ENCODE results near the gene FGFBP2.

FGFBP2 gene

GRCh38 chr4:15963001-15963451 is at the start of gene FGFBP2:
Gene FGFBP2 (minus strand): TSS chr4:15963175. CDS start chr4:15963129, 46 bp downstream.
- Histone ChIP-seq H3K79me2 (ENCODE audit: low read length) (no peaks in the 10 kb centered on the region), H3K4me3 (ENCODE audit: low read length) (no peak within 1 kb of the TSS), H2AFZ (ENCODE audit: low read length) (no peak within 1 kb of the TSS), H3K27me3 (replicated peaks; ENCODE audit: insufficient read depth, low read length) (no peaks in the 10 kb centered on the region), H3K9me3 (replicated peaks; ENCODE audit: insufficient read depth, low read length) (no peaks in the 10 kb centered on the region), H3K4me1 (ENCODE audit: low read length) (no peaks in the 10 kb centered on the region), H3K9me2 (replicated peaks; ENCODE audit: insufficient read depth, low read length) (no peaks in the 10 kb centered on the region), H4K20me1 (ENCODE audit: insufficient read depth, low read length) (no peaks in the 10 kb centered on the region), H3K4me2 (ENCODE audit: low read depth, low read length) (no peak within 1 kb of the TSS), H3K36me3 (replicated peaks; ENCODE audit: insufficient read depth, low read length) (no peaks in the 10 kb centered on the region), H3K27ac (ENCODE audit: low read length) (no peak within 1 kb of the TSS), H3K9ac (ENCODE audit: low read length) (no peak within 1 kb of the TSS), H3F3A (ENCODE audit: insufficient read depth, low read length) (no peaks in the 10 kb centered on the region)
- no peak for DNase-seq
- TF ChIP-seq CTCF (IDR thresholded peaks at IDR 0.05; ENCODE audit: low read length) (peak; percentile 25), EZH2 (optimal IDR thresholded peaks at IDR 0.05; ENCODE audit: low read depth, low read length) (no peak)

GRCh38 chr4:16011173-16011572 is 48.2 kb upstream of the FGFBP2 start:
- Histone ChIP-seq H3K36me3 (replicated peaks; ENCODE audit: insufficient read depth, low read length) (no peaks in the 10 kb centered on the region), H3K4me1 (ENCODE audit: low read length) (no peaks in the 10 kb centered on the region), H4K20me1 (ENCODE audit: insufficient read depth, low read length) (no peaks in the 10 kb centered on the region), H3K4me2 (ENCODE audit: low read depth, low read length) (no peak overlapping the region), H3K4me3 (ENCODE audit: low read length) (no peak overlapping the region), H3K79me2 (ENCODE audit: low read length) (no peaks in the 10 kb centered on the region), H3K9ac (ENCODE audit: low read length) (no peak overlapping the region), H3K9me3 (replicated peaks; ENCODE audit: insufficient read depth, low read length) (no peaks in the 10 kb centered on the region), H3K27ac (ENCODE audit: low read length) (no peak overlapping the region), H3F3A (ENCODE audit: insufficient read depth, low read length) (no peaks in the 10 kb centered on the region), H3K27me3 (replicated peaks; ENCODE audit: insufficient read depth, low read length) (no peaks in the 10 kb centered on the region), H3K9me2 (replicated peaks; ENCODE audit: insufficient read depth, low read length) (no peaks in the 10 kb centered on the region), H2AFZ (ENCODE audit: low read length) (no peak overlapping the region)
- TF ChIP-seq EZH2phosphoT487 (IDR thresholded peaks at IDR 0.05; ENCODE audit: low read length), result no peak
- TF ChIP-seq CTCF (IDR thresholded peaks at IDR 0.05; ENCODE audit: low read length), result no peak
- no peak for TF ChIP-seq EZH2 (optimal IDR thresholded peaks at IDR 0.05; ENCODE audit: low read depth, low read length)
- DNase-seq, result no peak

- H3K4me1 ChIP-seq (ENCODE audit: low read length), result no peaks in the 10 kb centered on the region
Observed at GRCh38 chr4:16009153-16009552, 46.2 kb upstream of the FGFBP2 start.

More at GRCh38 chr4:16009153-16009552, 46.2 kb upstream of the FGFBP2 start:
- H3K27ac ChIP-seq (ENCODE audit: low read length), result no peak overlapping the region
- no peaks in the 10 kb centered on the region for H3F3A ChIP-seq (ENCODE audit: insufficient read depth, low read length)
- no peak overlapping the region for H3K4me3 ChIP-seq (ENCODE audit: low read length)
- H3K36me3 ChIP-seq (replicated peaks; ENCODE audit: insufficient read depth, low read length), result no peaks in the 10 kb centered on the region
- no peaks in the 10 kb centered on the region for H3K27me3 ChIP-seq (replicated peaks; ENCODE audit: insufficient read depth, low read length)
- no peak overlapping the region for H3K9ac ChIP-seq (ENCODE audit: low read length)
- no peak overlapping the region for H3K4me2 ChIP-seq (ENCODE audit: low read depth, low read length)
- H4K20me1 ChIP-seq (ENCODE audit: insufficient read depth, low read length), result no peaks in the 10 kb centered on the region
- H3K79me2 ChIP-seq (ENCODE audit: low read length), result no peaks in the 10 kb centered on the region
- H3K9me3 ChIP-seq (replicated peaks; ENCODE audit: insufficient read depth, low read length), result no peaks in the 10 kb centered on the region
- H3K9me2 ChIP-seq (replicated peaks; ENCODE audit: insufficient read depth, low read length), result no peaks in the 10 kb centered on the region
- TF ChIP-seq CTCF (IDR thresholded peaks at IDR 0.05; ENCODE audit: low read length), result no peak
- TF ChIP-seq EZH2phosphoT487 (IDR thresholded peaks at IDR 0.05; ENCODE audit: low read length), result no peak
- no peak for TF ChIP-seq EZH2 (optimal IDR thresholded peaks at IDR 0.05; ENCODE audit: low read depth, low read length)
- H2AFZ ChIP-seq (ENCODE audit: low read length), result no peak overlapping the region
- no peak for DNase-seq

All from MM.1S (cell line).